Astrocyte (in vitro differentiated cells and primary cell): ENCODE data around the gene PGBD2. TPM values are rescaled to one million over a fixed set of nuclear protein-coding genes. Genes with fewer than 3 reads are reported as not detected.
"Not testable (repeated sequence)": the region's sequence is repeated elsewhere in the genome, so short reads cannot be mapped to it uniquely, and the experiment has no call there.

ENCODE experiments used
- DNase-seq: peaks from one replicate; pipeline ENCODE4 v3.0.0-alpha.2; 2010; ENCODE audit warnings: low read depth
- FAIRE-seq: peaks from 2 replicates; lab custom pipeline; 2011; peaks lifted over from hg19 to GRCh38; lab: Jason Lieb, UNC
- H2AFZ ChIP-seq: 2 replicates; pipeline ENCODE4 v1.6.0; 2012; ENCODE audit warnings: low read depth, low read length, inconsistent platforms
- H3K27ac ChIP-seq: 2 replicates; pipeline ENCODE4 v1.5.1; 2011; ENCODE audit warnings: low read depth, low read length, inconsistent platforms
- H3K27me3 ChIP-seq: 2 replicates; pipeline ENCODE4 v1.6.0; 2011; ENCODE audit warnings: low read length, inconsistent platforms; ENCODE audit not compliant: insufficient read depth
- H3K36me3 ChIP-seq: 2 replicates; pipeline ENCODE4 v1.5.1; 2011; ENCODE audit warnings: low read length, inconsistent platforms; ENCODE audit not compliant: insufficient read depth
- H3K4me1 ChIP-seq: 2 replicates; pipeline ENCODE4 v1.5.1; 2011; ENCODE audit warnings: low read length, inconsistent platforms; ENCODE audit not compliant: insufficient read depth
- H3K4me2 ChIP-seq: 2 replicates; pipeline ENCODE4 v1.6.0; 2012; ENCODE audit warnings: low read length, inconsistent platforms
- H3K4me3 ChIP-seq: 2 replicates; pipeline ENCODE4 v1.5.1; 2011; ENCODE audit warnings: low read depth, mild to moderate bottlenecking, low read length, inconsistent platforms; ENCODE audit not compliant: insufficient read depth
- H3K79me2 ChIP-seq: 2 replicates; pipeline ENCODE4 v1.6.0; 2012; ENCODE audit warnings: mild to moderate bottlenecking, low read length, inconsistent platforms; ENCODE audit not compliant: insufficient read depth
- H3K9ac ChIP-seq: 2 replicates; pipeline ENCODE4 v1.6.0; 2012; ENCODE audit warnings: mild to moderate bottlenecking, low read length, inconsistent platforms
- H3K9me3 ChIP-seq: 2 replicates; pipeline ENCODE4 v1.5.1; 2012; ENCODE audit warnings: low read depth, mild to moderate bottlenecking, low read length, inconsistent platforms; ENCODE audit not compliant: insufficient read depth
- H4K20me1 ChIP-seq: 2 replicates; pipeline ENCODE4 v1.6.0; 2012; ENCODE audit warnings: low read length, inconsistent platforms; ENCODE audit not compliant: insufficient read depth
- H3K27ac Mint-ChIP-seq: one replicate; pipeline ENCODE4 v1.8.0; 2021; ENCODE audit warnings: mild to moderate bottlenecking, mixed read lengths; ENCODE audit not compliant: unreplicated experiment
- H3K27me3 Mint-ChIP-seq: one replicate; pipeline ENCODE4 v1.8.0; 2021; ENCODE audit warnings: low read depth, mixed read lengths; ENCODE audit not compliant: unreplicated experiment
- H3K36me3 Mint-ChIP-seq: one replicate; pipeline ENCODE4 v1.8.0; 2021; ENCODE audit warnings: low read depth, mixed read lengths; ENCODE audit not compliant: unreplicated experiment
- H3K4me1 Mint-ChIP-seq: one replicate; pipeline ENCODE4 v1.8.0; 2021; ENCODE audit warnings: low read depth, mixed read lengths; ENCODE audit not compliant: unreplicated experiment
- H3K4me3 Mint-ChIP-seq: one replicate; pipeline ENCODE4 v1.8.0; 2021; ENCODE audit warnings: mild to moderate bottlenecking, moderate library complexity, mixed read lengths; ENCODE audit not compliant: unreplicated experiment
- H3K9me3 Mint-ChIP-seq: one replicate; pipeline ENCODE4 v1.8.0; 2021; ENCODE audit warnings: mild to moderate bottlenecking, mixed read lengths; ENCODE audit not compliant: unreplicated experiment
- CTCF ChIP-seq: IDR thresholded peaks from 2 replicates; pipeline ENCODE4 v1.5.1; 2011; ENCODE audit warnings: low read depth, mild to moderate bottlenecking, inconsistent platforms, low read length, moderate library complexity; ENCODE audit not compliant: insufficient read depth
- EZH2 ChIP-seq: IDR thresholded peaks from 2 replicates; pipeline ENCODE4 v1.6.1; 2012; ENCODE audit warnings: mild to moderate bottlenecking, low read length, inconsistent platforms; ENCODE audit not compliant: insufficient read depth
- total RNA-seq: library from RNA; stranded (reverse); gene quantifications from 2 replicates; pipeline ENCODE4 v1.2.1, GENCODE V29; 2021

The PGBD2 gene
- total RNA-seq, 1 donor from 2014 or later, result 6.2 TPM

- H3K4me3 Mint-ChIP-seq, result peak overlapping the region; percentile 47
- Histone ChIP-seq H3K27ac (peak overlapping the region; percentile 55), H3K79me2 (no peaks in the 10 kb centered on the region), H2AFZ (no peak overlapping the region), H3K4me1 (peaks cover 18% of the 10 kb centered on the region), H3K9me3 (no peaks in the 10 kb centered on the region), H3K27me3 (no peaks in the 10 kb centered on the region), H4K20me1 (no peaks in the 10 kb centered on the region), H3K9ac (peak overlapping the region; percentile 2), H3K4me3 (no peak overlapping the region), H3K4me2 (peak overlapping the region; percentile 57), H3K36me3 (no peaks in the 10 kb centered on the region)
- DNase-seq, result peak; percentile 68
- FAIRE-seq, result no peak
- peaks cover 2% of the 10 kb centered on the region for H3K9me3 Mint-ChIP-seq
- peaks cover 7% of the 10 kb centered on the region for H3K36me3 Mint-ChIP-seq
- peak overlapping the region; percentile 82 for H3K27ac Mint-ChIP-seq
- no peaks in the 10 kb centered on the region for H3K27me3 Mint-ChIP-seq
- TF ChIP-seq CTCF, result no peak
- TF ChIP-seq EZH2, result no peak
- peaks cover 60% of the 10 kb centered on the region for H3K4me1 Mint-ChIP-seq
Observed at GRCh38 chr1:248926401-248927182, 20.6 kb downstream of the PGBD2 start.

DNA sequence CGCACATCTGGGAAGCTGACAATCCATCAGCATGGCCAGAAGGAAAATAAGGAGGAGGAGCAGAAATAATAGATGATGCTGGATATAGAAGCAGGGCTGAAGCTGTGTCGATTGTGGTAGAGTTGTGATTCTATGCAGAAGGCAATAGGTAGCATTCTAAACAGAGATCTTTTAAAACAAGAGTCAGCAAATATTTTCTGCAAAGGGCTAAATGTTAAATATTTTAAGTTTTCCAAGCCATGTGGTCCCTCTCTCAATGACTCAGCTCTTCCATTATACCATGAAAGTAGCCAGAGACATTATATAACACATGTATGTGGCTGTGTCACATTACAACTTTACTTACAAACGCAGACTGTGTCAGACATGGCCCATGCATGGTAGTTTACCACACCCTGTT lies 21.2 kb downstream of the PGBD2 start:
- H3K27me3 ChIP-seq, H3K36me3 ChIP-seq, H3K36me3 Mint-ChIP-seq, FAIRE-seq, H3K9me3 Mint-ChIP-seq, H3K9me3 ChIP-seq, H4K20me1 ChIP-seq, H3K27me3 Mint-ChIP-seq, DNase-seq, H3K79me2 ChIP-seq, H3K4me3 ChIP-seq, H2AFZ ChIP-seq, H3K4me3 Mint-ChIP-seq: not testable (repeated sequence)
- Histone ChIP-seq H3K9ac (peak overlapping the region; percentile 2), H3K4me1 (peaks cover 18% of the 10 kb centered on the region), H3K4me2 (peak overlapping the region; percentile 57), H3K27ac (peak overlapping the region; percentile 20)
- Mint-ChIP-seq H3K4me1 (peaks cover 60% of the 10 kb centered on the region), H3K27ac (peak overlapping the region; percentile 82)

DNA sequence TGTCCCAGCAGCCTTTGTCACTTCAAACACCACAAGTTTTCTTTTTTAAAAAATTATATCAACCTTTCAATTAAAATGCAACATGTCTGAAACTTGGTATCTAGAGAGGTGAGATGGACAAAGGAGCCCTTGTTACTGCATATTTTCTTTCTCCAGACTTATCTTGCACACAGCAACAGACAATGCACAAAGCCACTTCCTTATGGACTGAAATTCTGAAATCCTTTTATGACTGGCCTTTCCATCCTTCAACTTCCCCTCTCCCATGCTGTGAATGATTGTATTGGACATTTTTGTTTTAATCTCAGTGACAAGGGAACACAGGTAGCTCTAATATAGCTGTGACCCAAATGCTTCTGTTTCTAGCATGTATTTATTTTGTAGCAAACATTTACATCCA lies 22.1 kb downstream of the PGBD2 start:
- H3K27me3 Mint-ChIP-seq, H3K4me2 ChIP-seq, H3K36me3 Mint-ChIP-seq, H3K79me2 ChIP-seq, H2AFZ ChIP-seq, H3K4me3 ChIP-seq, H3K27me3 ChIP-seq, FAIRE-seq, H3K27ac ChIP-seq, DNase-seq, H3K9me3 ChIP-seq, H3K9me3 Mint-ChIP-seq, H3K36me3 ChIP-seq, H4K20me1 ChIP-seq, H3K9ac ChIP-seq: not testable (repeated sequence)
- H3K4me1 Mint-ChIP-seq, result peaks cover 60% of the 10 kb centered on the region
- peak overlapping the region; percentile 13 for H3K4me3 Mint-ChIP-seq
- peak overlapping the region; percentile 82 for H3K27ac Mint-ChIP-seq
- peaks cover 18% of the 10 kb centered on the region for H3K4me1 ChIP-seq

GRCh38 chr1:248930037-248930436 lies 24.0 kb downstream of the PGBD2 start:
- DNase-seq, H3K9me3 Mint-ChIP-seq, H3K27me3 Mint-ChIP-seq, H3K4me3 ChIP-seq, H3K9ac ChIP-seq, H4K20me1 ChIP-seq, H3K4me3 Mint-ChIP-seq, H3K36me3 ChIP-seq, H3K4me2 ChIP-seq, H3K9me3 ChIP-seq, H3K27ac ChIP-seq, H2AFZ ChIP-seq, H3K79me2 ChIP-seq, H3K27me3 ChIP-seq, H3K36me3 Mint-ChIP-seq, FAIRE-seq: not testable (repeated sequence)
- peak overlapping the region; percentile 82 for H3K27ac Mint-ChIP-seq
- H3K4me1 ChIP-seq, result peaks cover 18% of the 10 kb centered on the region
- peaks cover 45% of the 10 kb centered on the region for H3K4me1 Mint-ChIP-seq

DNA sequence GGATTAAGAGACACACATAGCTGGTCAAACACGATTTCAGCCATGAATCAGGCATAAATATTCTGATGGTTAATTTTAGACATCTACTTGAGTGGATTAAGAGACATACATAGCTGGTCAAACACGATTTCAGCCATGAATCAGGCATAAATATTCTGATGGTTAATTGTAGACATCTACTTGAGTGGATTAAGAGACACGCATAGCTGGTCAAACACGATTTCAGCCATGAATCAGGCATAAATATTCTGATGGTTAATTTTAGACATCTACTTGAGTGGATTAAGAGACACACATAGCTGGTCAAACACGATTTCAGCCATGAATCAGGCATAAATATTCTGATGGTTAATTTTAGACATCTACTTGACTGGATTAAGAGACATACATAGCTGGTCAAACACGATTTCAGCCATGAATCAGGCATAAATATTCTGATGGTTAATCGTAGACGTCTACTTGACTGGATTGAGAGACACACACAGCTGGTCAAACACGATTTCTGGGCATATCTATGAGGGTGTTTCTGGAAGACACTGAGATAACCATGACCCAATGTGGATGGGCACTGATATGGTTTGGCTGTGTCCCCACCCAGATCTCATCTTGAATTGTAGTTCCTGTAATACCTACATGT lies 32.3 kb downstream of the PGBD2 start:
- H3K4me3 Mint-ChIP-seq, H4K20me1 ChIP-seq, H3K36me3 ChIP-seq, H3K9me3 ChIP-seq, H3K9ac ChIP-seq, H3K27me3 Mint-ChIP-seq, H3K9me3 Mint-ChIP-seq, H3K27me3 ChIP-seq, H3K27ac ChIP-seq, H3K79me2 ChIP-seq, H3K27ac Mint-ChIP-seq, H3K4me2 ChIP-seq, H3K36me3 Mint-ChIP-seq, H3K4me3 ChIP-seq, DNase-seq, H2AFZ ChIP-seq, H3K4me1 ChIP-seq, FAIRE-seq, H3K4me1 Mint-ChIP-seq: not testable (repeated sequence)
